ENCODE results near the gene ZSCAN5B.
"Not testable (repeated sequence)": the region's sequence is repeated elsewhere in the genome, so short reads cannot be mapped to it uniquely, and the experiment has no call there.

ZSCAN5B gene

GRCh38 chr19:56174550-56174949 is 23.0 kb downstream of the ZSCAN5B start:
- DNase-seq, result no peak

GRCh38 chr19:56174086-56174485 is 23.5 kb downstream of the ZSCAN5B start:
- DNase-seq, result no peak

GRCh38 chr19:56170261-56170660 is 27.3 kb downstream of the ZSCAN5B start:
- no peak for DNase-seq

GRCh38 chr19:56167064-56167578 is 30.5 kb downstream of the ZSCAN5B start:
- no peak for DNase-seq

- DNase-seq, result no peak
These were observed 34.5 kb downstream of the ZSCAN5B start for GRCh38 chr19:56163097-56163496.

- no peak for DNase-seq
These were observed 35.3 kb downstream of the ZSCAN5B start for GRCh38 chr19:56162258-56162657.

- DNase-seq, result no peak
These were observed 36.0 kb downstream of the ZSCAN5B start for GRCh38 chr19:56161534-56161933.

GRCh38 chr19:56159622-56160271 is 37.8 kb downstream of the ZSCAN5B start:
- no peak for DNase-seq

GRCh38 chr19:56159009-56159559 is 38.5 kb downstream of the ZSCAN5B start:
- DNase-seq, result no peak

- DNase-seq, result no peak
These were observed 39.3 kb downstream of the ZSCAN5B start for GRCh38 chr19:56158170-56158757.

- DNase-seq, result no peak
These were observed 40.8 kb downstream of the ZSCAN5B start for GRCh38 chr19:56156768-56157167.

- no peak for DNase-seq
These were observed 42.4 kb downstream of the ZSCAN5B start for GRCh38 chr19:56155124-56155687.

GRCh38 chr19:56153507-56153906 is 44.1 kb downstream of the ZSCAN5B start:
- DNase-seq, result no peak

GRCh38 chr19:56152644-56153043 is 44.9 kb downstream of the ZSCAN5B start:
- DNase-seq, result no peak

- DNase-seq, result no peak
These were observed 47.2 kb downstream of the ZSCAN5B start for GRCh38 chr19:56150358-56150757.

- DNase-seq, result no peak
These were observed 47.9 kb downstream of the ZSCAN5B start for GRCh38 chr19:56149656-56150038.

- not testable (repeated sequence) for DNase-seq
These were observed 48.5 kb downstream of the ZSCAN5B start for GRCh38 chr19:56148955-56149655.

- no peak for DNase-seq
These were observed 49.5 kb downstream of the ZSCAN5B start for GRCh38 chr19:56148096-56148495.

GRCh38 chr19:56147307-56147706 is 50.3 kb downstream of the ZSCAN5B start:
- DNase-seq, result no peak

GRCh38 chr19:56146904-56147303 is 50.7 kb downstream of the ZSCAN5B start:
- no peak for DNase-seq

- no peak for DNase-seq
These were observed 51.9 kb downstream of the ZSCAN5B start for GRCh38 chr19:56145698-56146097.

GRCh38 chr19:56144831-56145230 is 52.8 kb downstream of the ZSCAN5B start:
- DNase-seq, result no peak

- no peak for DNase-seq
These were observed 53.2 kb downstream of the ZSCAN5B start for GRCh38 chr19:56144376-56144775.

Data from NK-92 treated with Interleukin-12 subunit alpha and Interleukin-12 subunit beta, amount 100 ng/mL, for 24 hours (cell line).